ENCODE results near the gene OR4S2. TPM values are rescaled to one million over a fixed set of nuclear protein-coding genes. Genes with fewer than 3 reads are reported as not detected.

Gene OR4S2
- not detected for total RNA-seq

DNA sequence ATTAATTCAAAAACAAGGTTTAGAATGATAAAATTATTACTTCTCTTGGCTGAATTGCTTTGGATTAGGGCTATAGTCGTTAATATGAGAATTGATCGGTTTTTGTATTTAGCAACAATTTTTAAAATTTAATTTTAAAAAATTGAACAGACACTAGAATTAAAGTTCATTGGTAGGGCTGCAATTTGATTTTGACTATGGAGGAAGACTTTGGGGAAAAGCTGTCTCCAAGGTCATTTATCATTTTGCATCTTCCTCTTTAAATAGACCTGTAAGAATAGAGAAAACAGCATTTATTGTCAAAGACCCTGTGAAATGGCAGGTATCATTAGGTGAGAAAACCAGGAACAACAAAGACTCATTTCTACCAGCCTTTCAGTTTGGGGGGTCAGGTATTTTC, at the start of gene OR4S2:
OR4S2 (plus strand) TSS at position 301 of the 400 bp plus-strand sequence. CDS start 2,577 bp downstream, outside the sequence.
- H3K36me3 ChIP-seq: no peaks in the 10 kb centered on the region
- WGBS, 2 donors: 81 to 88% methylated on average over 2 of the region's 2 CpGs
- H3K27me3 ChIP-seq: no peaks in the 10 kb centered on the region
- no peak within 1 kb of the TSS for H3K4me3 ChIP-seq
- H3K9me3 ChIP-seq: no peaks in the 10 kb centered on the region
- no peak within 1 kb of the TSS for H3K27ac ChIP-seq
- DNase-seq (ENCODE audit: low spot score in 2 of 2): no peak
- no peaks in the 10 kb centered on the region for H3K4me1 ChIP-seq
- no peak for TF ChIP-seq POLR2A (IDR thresholded peaks at IDR 0.05)
- TF ChIP-seq CTCF (IDR thresholded peaks at IDR 0.05): no peak
- TF ChIP-seq EP300 (IDR thresholded peaks at IDR 0.05): no peak

GRCh38 chr11:55607545-55607944, 40.6 kb upstream of the OR4S2 start, which contains the start of gene OR4C11:
Gene OR4C11, minus strand, starts transcription at chr11:55607645. Its CDS starts 3,272 bp downstream, at chr11:55604373.
- DNase-seq (ENCODE audit: low spot score in 2 of 2): no peak
- H3K27me3 ChIP-seq: no peaks in the 10 kb centered on the region
- no peaks in the 10 kb centered on the region for H3K36me3 ChIP-seq
- no peaks in the 10 kb centered on the region for H3K4me1 ChIP-seq
- TF ChIP-seq EP300 (IDR thresholded peaks at IDR 0.05) (no peak), CTCF (IDR thresholded peaks at IDR 0.05) (no peak), POLR2A (IDR thresholded peaks at IDR 0.05) (no peak)
- no peak within 1 kb of the TSS for H3K27ac ChIP-seq
- no peaks in the 10 kb centered on the region for H3K9me3 ChIP-seq
- H3K4me3 ChIP-seq: no peak within 1 kb of the TSS
- 53 to 60% methylated on average over 2 of the region's 2 CpGs for WGBS, 2 donors

- TF ChIP-seq CTCF (IDR thresholded peaks at IDR 0.05): no peak
- TF ChIP-seq POLR2A (IDR thresholded peaks at IDR 0.05): no peak
- no peak for TF ChIP-seq EP300 (IDR thresholded peaks at IDR 0.05)
- Histone ChIP-seq H3K9me3 (peaks cover 0 to 3% (median 0%) of the 10 kb centered on the region in 4 donors), H3K4me1 (no peaks in the 10 kb centered on the region), H3K4me3 (no peak overlapping the region), H3K27me3 (no peaks in the 10 kb centered on the region), H3K36me3 (no peaks in the 10 kb centered on the region), H3K27ac (no peak overlapping the region)
- WGBS, 2 donors: 89 to 90% methylated on average over 1 of the region's 1 CpG
- DNase-seq (ENCODE audit: low spot score in 2 of 2): no peak
Measured at GRCh38 chr11:55624531-55624930, 23.6 kb upstream of the OR4S2 start.

GRCh38 chr11:55634813-55635212, 13.3 kb upstream of the OR4S2 start, which contains the start of gene OR4P4:
Gene OR4P4, plus strand, starts transcription at chr11:55635113.
- Histone ChIP-seq H3K9me3 (peaks cover 0 to 4% (median 0%) of the 10 kb centered on the region in 4 donors), H3K36me3 (no peaks in the 10 kb centered on the region), H3K4me1 (no peaks in the 10 kb centered on the region), H3K27ac (no peak within 1 kb of the TSS), H3K4me3 (no peak within 1 kb of the TSS), H3K27me3 (no peaks in the 10 kb centered on the region)
- DNase-seq (ENCODE audit: low spot score in 2 of 2): no peak
- 46 to 48% methylated on average over 3 of the region's 3 CpGs for WGBS, 2 donors
- TF ChIP-seq EP300 (IDR thresholded peaks at IDR 0.05): no peak
- no peak for TF ChIP-seq CTCF (IDR thresholded peaks at IDR 0.05)
- TF ChIP-seq POLR2A (IDR thresholded peaks at IDR 0.05): no peak

- TF ChIP-seq CTCF (IDR thresholded peaks at IDR 0.05) (no peak), EP300 (IDR thresholded peaks at IDR 0.05) (no peak), POLR2A (IDR thresholded peaks at IDR 0.05) (no peak)
- 45 to 56% methylated on average over 1 of the region's 1 CpG for WGBS, 2 donors
- no peak for DNase-seq (ENCODE audit: low spot score in 2 of 2)
- Histone ChIP-seq H3K27me3 (no peaks in the 10 kb centered on the region), H3K36me3 (no peaks in the 10 kb centered on the region), H3K4me3 (no peak overlapping the region), H3K27ac (no peak overlapping the region), H3K4me1 (no peaks in the 10 kb centered on the region), H3K9me3 (no peaks in the 10 kb centered on the region)
Measured at GRCh38 chr11:55652560-55652959, 4.4 kb downstream of the OR4S2 start.

Measured in tibial nerve (tissue), 4 donors.